CD14-positive monocyte (primary cell): ENCODE data around the gene TBC1D16. TPM values are rescaled to one million over a fixed set of nuclear protein-coding genes. Genes with fewer than 3 reads are reported as not detected.

ENCODE experiments used
- DNase-seq, 3 donors: peaks; one replicate each; pipeline ENCODE4 v3.0.0-alpha.2; 2011 to 2022
- H2AFZ ChIP-seq: 2 replicates; pipeline ENCODE4 v1.6.0; 2012; ENCODE audit warnings: mild to moderate bottlenecking, low read depth, low read length, inconsistent platforms; ENCODE audit not compliant: insufficient read depth, poor library complexity, severe bottlenecking
- H3K27ac ChIP-seq, 2 donors: 1 replicate in 1 of 2; 2 replicates in 1 of 2; pipeline ENCODE4 v1.5.1; 2012 to 2013; ENCODE audit warnings: low read length in 2 of 2, control low read depth in 1 of 2, inconsistent platforms in 1 of 2, low read depth in 1 of 2, mild to moderate bottlenecking in 1 of 2
- H3K27me3 ChIP-seq, 2 donors: one replicate each; pipeline versions ENCODE4 v1.6.0 to v1.6.1; 2011 to 2013; ENCODE audit warnings: low read length in 2 of 2; ENCODE audit not compliant: control insufficient read depth in 2 of 2, insufficient read depth in 2 of 2
- H3K36me3 ChIP-seq, 2 donors: replicated peaks in 1 of 2; 1 replicate in 1 of 2; 2 replicates in 1 of 2; pipeline versions ENCODE4 v1.5.1 to v1.6.1; 2012 to 2013; ENCODE audit warnings: low read length in 2 of 2, control low read depth in 1 of 2, inconsistent platforms in 1 of 2, mild to moderate bottlenecking in 1 of 2; ENCODE audit not compliant: insufficient read depth in 2 of 2, control insufficient read depth in 1 of 2
- H3K4me1 ChIP-seq, 2 donors: 1 replicate in 1 of 2; 2 replicates in 1 of 2; pipeline versions ENCODE4 v1.5.1 to v1.6.1; 2012 to 2013; ENCODE audit warnings: low read length in 2 of 2, control low read depth in 1 of 2, inconsistent platforms in 1 of 2, mild to moderate bottlenecking in 1 of 2, moderate library complexity in 1 of 2; ENCODE audit not compliant: insufficient read depth in 2 of 2, control insufficient read depth in 1 of 2
- H3K4me2 ChIP-seq: replicated peaks from 2 replicates; pipeline ENCODE3; 2012; ENCODE audit warnings: low read length, moderate library complexity, mild to moderate bottlenecking; ENCODE audit not compliant: poor library complexity, severe bottlenecking; ENCODE audit errors: extremely low read depth
- H3K4me3 ChIP-seq, 3 experiments: fragments of 200-600 bp in 1 of 3; sonication (generic) in 1 of 3; replicated peaks in 1 of 3; 1 replicate in 2 of 3; 2 replicates in 1 of 3; pipeline ENCODE4 v1.5.1; 2011 to 2013; ENCODE audit warnings: low read length in 3 of 3, mild to moderate bottlenecking in 3 of 3, control low read depth in 2 of 3, low read depth in 2 of 3, inconsistent platforms in 1 of 3, moderate library complexity in 1 of 3
- H3K79me2 ChIP-seq: 2 replicates; pipeline ENCODE4 v1.6.0; 2012; ENCODE audit warnings: mild to moderate bottlenecking, control low read depth, inconsistent platforms, low read length, moderate library complexity; ENCODE audit not compliant: insufficient read depth
- H3K9ac ChIP-seq: 2 replicates; pipeline ENCODE4 v1.6.0; 2017; ENCODE audit warnings: low read length, mild to moderate bottlenecking; ENCODE audit not compliant: insufficient read depth, poor library complexity, severe bottlenecking
- H3K9me3 ChIP-seq, 2 donors: replicated peaks in 1 of 2; 1 replicate in 1 of 2; 2 replicates in 1 of 2; pipeline versions ENCODE4 v1.5.1 to v1.6.1; 2012 to 2013; ENCODE audit warnings: low read length in 2 of 2, control low read depth in 1 of 2; ENCODE audit not compliant: control insufficient read depth in 1 of 2, insufficient read depth in 1 of 2
- H4K20me1 ChIP-seq: 2 replicates; pipeline ENCODE4 v1.6.0; 2012; ENCODE audit warnings: mild to moderate bottlenecking, low read length, control low read depth, moderate library complexity; ENCODE audit not compliant: insufficient read depth
- H3K27ac Mint-ChIP-seq, 7 donors: one replicate each; pipeline ENCODE4 v1.8.0; 2020; ENCODE audit warnings: mild to moderate bottlenecking in 7 of 7, mixed read lengths in 7 of 7, moderate library complexity in 6 of 7, inconsistent platforms in 2 of 7
- H3K27me3 Mint-ChIP-seq, 3 donors: one replicate each; pipeline ENCODE4 v1.8.0; 2021 to 2022; ENCODE audit warnings: low read depth in 3 of 3, mild to moderate bottlenecking in 3 of 3, mixed read lengths in 3 of 3, moderate library complexity in 3 of 3, inconsistent platforms in 1 of 3
- H3K36me3 Mint-ChIP-seq, 2 donors: one replicate each; pipeline ENCODE4 v1.8.0; 2020; ENCODE audit warnings: mixed read lengths in 2 of 2, inconsistent platforms in 1 of 2, mild to moderate bottlenecking in 1 of 2
- H3K4me1 Mint-ChIP-seq: one replicate; pipeline ENCODE4 v1.8.0; 2020; ENCODE audit warnings: mild to moderate bottlenecking, mixed read lengths
- H3K4me3 Mint-ChIP-seq, 2 donors: one replicate each; pipeline ENCODE4 v1.8.0; 2020; ENCODE audit warnings: mild to moderate bottlenecking in 2 of 2, mixed read lengths in 2 of 2, moderate library complexity in 1 of 2
- H3K9me3 Mint-ChIP-seq, 7 donors: one replicate each; pipeline ENCODE4 v1.8.0; 2020 to 2022; ENCODE audit warnings: mixed read lengths in 7 of 7, mild to moderate bottlenecking in 6 of 7, moderate library complexity in 6 of 7, inconsistent platforms in 2 of 7
- WGBS: methylation state at CpG from one replicate; pipeline ENCODE4 v1.1.5; 2013; ENCODE audit warnings: missing lambda C conversion rate; ENCODE audit not compliant: insufficient coverage; 5-methylcytosine and 5-hydroxymethylcytosine counted together
- intact Hi-C, 2 donors: fragments of 100-400 bp; cut with micrococcal nuclease; formaldehyde crosslinking; loops; one replicate each; pipeline versions ENCODE4 v1.15.0 to v1.15.1; 2023
- polyA plus RNA-seq, 3 donors: library from polyadenylated mRNA; depleted of rRNA in 1 of 3; unstranded in 2 of 3; stranded (reverse) in 1 of 3; fragments of 300-500 nt in 2 of 3; fragments of >200 nt in 1 of 3; fragmentation: Illumina TruSeq in 2 of 3; gene quantifications; 1 replicate in 2 of 3; 2 replicates in 1 of 3; pipeline ENCODE4 v1.2.3, GENCODE V29; 2012 to 2021
- TF ChIP-seq, protein P1 (sequence below): fragments of 200-600 bp; IDR thresholded peaks from one replicate; pipeline ENCODE4 v1.8.0; 2022; ENCODE audit warnings: antibody characterized with exemption, mild to moderate bottlenecking

TBC1D16 gene
- polyA plus RNA-seq, 3 donors: 0.11 to 0.53 (median 0.27) TPM

DNA sequence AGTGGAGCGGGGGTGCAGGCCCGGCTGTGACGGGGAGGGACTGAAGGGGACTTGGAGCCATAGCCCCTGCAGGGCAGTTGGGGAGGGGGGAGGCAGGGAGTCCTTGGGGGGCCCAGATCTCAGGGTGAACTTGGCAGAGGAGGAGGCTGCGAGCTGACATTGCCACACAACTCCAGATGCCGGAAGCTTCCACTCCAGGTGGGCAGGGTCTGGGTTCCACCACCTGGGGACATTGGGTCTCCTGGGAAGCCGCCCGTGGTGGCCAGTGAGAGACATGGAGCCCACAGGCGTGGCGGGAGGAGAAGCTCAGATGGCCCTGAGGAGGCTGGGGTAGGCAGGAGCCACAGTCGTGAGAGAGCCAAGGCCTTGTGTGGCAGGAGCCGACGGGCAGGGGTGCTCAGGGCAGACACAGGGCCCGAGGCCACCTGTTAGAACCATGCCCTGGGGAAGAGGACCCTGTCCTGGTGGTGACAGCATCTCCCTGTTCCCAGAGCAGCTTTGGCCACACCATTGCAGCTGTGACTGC is 47.5 kb upstream of the TBC1D16 start:
- no peaks in the 10 kb centered on the region for H3K36me3 Mint-ChIP-seq
- H3K27ac Mint-ChIP-seq: no peak overlapping the region
- intact Hi-C loops: no loop called here

DNA sequence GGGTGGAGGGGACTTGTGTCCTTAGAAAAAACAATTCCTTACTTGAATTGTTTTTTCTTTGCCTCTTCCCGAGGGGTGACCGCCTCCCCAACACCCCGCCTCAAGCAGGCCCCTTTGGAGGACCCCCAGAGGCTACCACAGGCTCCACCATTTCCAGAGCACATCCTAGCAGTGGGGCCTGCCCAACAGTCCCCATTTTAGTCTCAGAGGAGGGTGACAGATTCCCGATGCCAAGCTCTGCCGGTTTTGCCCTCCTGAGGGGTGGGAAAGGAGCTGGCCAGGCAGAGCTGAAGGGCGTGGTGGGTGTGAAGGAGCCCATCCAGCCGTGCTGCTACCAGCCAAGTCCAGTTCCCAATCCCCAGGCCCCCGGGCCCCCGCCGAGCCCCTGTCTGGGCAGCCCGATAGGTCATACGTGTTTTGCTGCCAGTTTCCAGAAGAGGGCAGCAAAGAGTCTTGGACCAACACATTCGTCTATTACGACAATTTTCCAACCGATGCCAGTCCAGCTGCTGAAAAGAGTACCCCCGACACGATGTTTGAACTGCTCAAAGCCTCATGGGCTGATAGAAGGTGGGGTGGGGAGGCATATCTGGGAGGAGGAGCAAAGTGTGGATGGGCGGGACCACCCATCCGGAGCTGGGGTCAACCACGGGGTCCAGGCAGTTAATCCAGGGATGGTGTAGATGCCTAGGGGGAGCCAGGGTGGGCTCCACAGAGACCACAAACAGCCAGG is 46.9 kb upstream of the TBC1D16 start:
- TF ChIP-seq, protein P1, sequence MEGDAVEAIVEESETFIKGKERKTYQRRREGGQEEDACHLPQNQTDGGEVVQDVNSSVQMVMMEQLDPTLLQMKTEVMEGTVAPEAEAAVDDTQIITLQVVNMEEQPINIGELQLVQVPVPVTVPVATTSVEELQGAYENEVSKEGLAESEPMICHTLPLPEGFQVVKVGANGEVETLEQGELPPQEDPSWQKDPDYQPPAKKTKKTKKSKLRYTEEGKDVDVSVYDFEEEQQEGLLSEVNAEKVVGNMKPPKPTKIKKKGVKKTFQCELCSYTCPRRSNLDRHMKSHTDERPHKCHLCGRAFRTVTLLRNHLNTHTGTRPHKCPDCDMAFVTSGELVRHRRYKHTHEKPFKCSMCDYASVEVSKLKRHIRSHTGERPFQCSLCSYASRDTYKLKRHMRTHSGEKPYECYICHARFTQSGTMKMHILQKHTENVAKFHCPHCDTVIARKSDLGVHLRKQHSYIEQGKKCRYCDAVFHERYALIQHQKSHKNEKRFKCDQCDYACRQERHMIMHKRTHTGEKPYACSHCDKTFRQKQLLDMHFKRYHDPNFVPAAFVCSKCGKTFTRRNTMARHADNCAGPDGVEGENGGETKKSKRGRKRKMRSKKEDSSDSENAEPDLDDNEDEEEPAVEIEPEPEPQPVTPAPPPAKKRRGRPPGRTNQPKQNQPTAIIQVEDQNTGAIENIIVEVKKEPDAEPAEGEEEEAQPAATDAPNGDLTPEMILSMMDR: peak; percentile 89
- Histone ChIP-seq H3K9ac (no peak overlapping the region), H3K79me2 (no peaks in the 10 kb centered on the region), H3K27me3 (no peaks in the 10 kb centered on the region), H3K9me3 (no peaks in the 10 kb centered on the region), H4K20me1 (no peaks in the 10 kb centered on the region), H3K27ac (no peak overlapping the region), H2AFZ (peak overlapping the region; percentile 67), H3K4me2 (peak overlapping the region; percentile 12), H3K36me3 (no peaks in the 10 kb centered on the region), H3K4me3 (no peak overlapping the region), H3K4me1 (peaks cover 3 to 8% of the 10 kb centered on the region in 2 donors)
- DNase-seq: peak; percentile 71 to 87 (median 81)
- H3K27ac Mint-ChIP-seq: peak overlapping the region in 1 of 7 donors; percentile 87
- intact Hi-C loops: no loop called here
- no peaks in the 10 kb centered on the region for H3K36me3 Mint-ChIP-seq
- WGBS: 15% methylated on average over 12 of the region's 20 CpGs
- peaks cover 4 to 18% (median 9%) of the 10 kb centered on the region in 3 donors for H3K27me3 Mint-ChIP-seq
- peaks cover 5% of the 10 kb centered on the region for H3K4me1 Mint-ChIP-seq
- H3K4me3 Mint-ChIP-seq: peak overlapping the region in 1 of 2 donors; percentile 43
- no peaks in the 10 kb centered on the region for H3K9me3 Mint-ChIP-seq

More for the DNA sequence above, 47.5 kb upstream of the TBC1D16 start:
- H3K9me3 ChIP-seq: no peaks in the 10 kb centered on the region
- H3K4me2 ChIP-seq: peak overlapping the region; percentile 12
- DNase-seq: no peak
- TF ChIP-seq, protein P1: no peak
- no peaks in the 10 kb centered on the region for H3K79me2 ChIP-seq
- H3K9me3 Mint-ChIP-seq: no peaks in the 10 kb centered on the region
- no peak overlapping the region for H3K27ac ChIP-seq
- H3K4me3 Mint-ChIP-seq: no peak overlapping the region
- WGBS: 85% methylated on average over 13 of the region's 13 CpGs
- H3K4me1 Mint-ChIP-seq: peaks cover 5% of the 10 kb centered on the region
- H3K36me3 ChIP-seq: no peaks in the 10 kb centered on the region
- peak overlapping the region; percentile 67 for H2AFZ ChIP-seq
- peaks cover 4 to 22% (median 14%) of the 10 kb centered on the region in 3 donors for H3K27me3 Mint-ChIP-seq
- H4K20me1 ChIP-seq: no peaks in the 10 kb centered on the region
- H3K27me3 ChIP-seq: no peaks in the 10 kb centered on the region
- no peak overlapping the region for H3K9ac ChIP-seq
- H3K4me1 ChIP-seq: peaks cover 3 to 8% of the 10 kb centered on the region in 2 donors
- H3K4me3 ChIP-seq: no peak overlapping the region
